ENCODE results near the gene EML3.
"Not testable (repeated sequence)": the region's sequence is repeated elsewhere in the genome, so short reads cannot be mapped to it uniquely, and the experiment has no call there.

Gene EML3

GRCh38 chr11:62621567-62622470, 9.2 kb upstream of the EML3 start, which contains the start of gene B3GAT3:
TSS of gene B3GAT3 (minus strand) at chr11:62621986. CDS start at chr11:62621947, 39 bp downstream.
- DNase-seq, result peak; percentile 84 to 99 (median 96)

- no peak for DNase-seq
Measured at GRCh38 chr11:62621027-62621566, 8.5 kb upstream of the EML3 start.

- not testable (repeated sequence) for DNase-seq
Measured at GRCh38 chr11:62616957-62617356, 4.4 kb upstream of the EML3 start.

- DNase-seq, result peak in 1 of 56 donors; percentile 3
Measured at GRCh38 chr11:62615521-62615920, 2.9 kb upstream of the EML3 start.

GRCh38 chr11:62614275-62614674, 1.7 kb upstream of the EML3 start:
- DNase-seq, result peak in 1 of 56 donors; percentile 9

GRCh38 chr11:62613291-62613778, 760 bp upstream of the EML3 start:
- DNase-seq, result peak in 21 of 56 donors; percentile 38 to 86 (median 66)

- DNase-seq, result peak in 25 of 56 donors; percentile 11 to 61 (median 30)
Measured at GRCh38 chr11:62611705-62612365, 740 bp downstream of the EML3 start.

- DNase-seq, result no peak
Measured at GRCh38 chr11:62610814-62611704, 1.5 kb downstream of the EML3 start.

- DNase-seq, result no peak
Measured at GRCh38 chr11:62610403-62610802, 2.2 kb downstream of the EML3 start.

GRCh38 chr11:62608776-62609175, 3.8 kb downstream of the EML3 start:
- no peak for DNase-seq

GRCh38 chr11:62607714-62608113, 4.9 kb downstream of the EML3 start:
- no peak for DNase-seq

- DNase-seq, result no peak
Measured at GRCh38 chr11:62605902-62606301, 6.7 kb downstream of the EML3 start.

GRCh38 chr11:62605467-62605866, 7.1 kb downstream of the EML3 start:
- no peak for DNase-seq

GRCh38 chr11:62604460-62605120, 8.0 kb downstream of the EML3 start:
- peak in 2 of 56 donors; percentile 8 for DNase-seq

GRCh38 chr11:62603776-62604299, 8.7 kb downstream of the EML3 start:
- no peak for DNase-seq

GRCh38 chr11:62603072-62603408, 9.5 kb downstream of the EML3 start:
- no peak for DNase-seq

- peak in 47 of 56 donors; percentile 50 to 91 (median 75) for DNase-seq
Measured at GRCh38 chr11:62602141-62603071, 10.2 kb downstream of the EML3 start.

GRCh38 chr11:62601372-62602140, 11.0 kb downstream of the EML3 start, which contains the start of gene MTA2:
TSS of gene MTA2 (minus strand) at chr11:62601865. CDS start at chr11:62601450, 415 bp downstream.
- DNase-seq, result peak; percentile 60 to 99 (median 95)
